ENCODE measurements around the gene PLXNA4.
"Not testable (repeated sequence)": the region's sequence is repeated elsewhere in the genome, so short reads cannot be mapped to it uniquely, and the experiment has no call there.

- not testable (repeated sequence) for TF ChIP-seq POLR2A (IDR thresholded peaks at IDR 0.05; ENCODE audit: low read depth, low read length); TAF1 (IDR thresholded peaks at IDR 0.05; ENCODE audit: borderline replicate concordance, low read depth, low read length)
Observed at GRCh38 chr7:132594741-132595140, 18.5 kb upstream of the PLXNA4 start.

All from GM12892 (cell line).